AG09309 (cell line): Measurements from ENCODE around the gene TBC1D23.
"Not testable (repeated sequence)": the region's sequence is repeated elsewhere in the genome, so short reads cannot be mapped to it uniquely, and the experiment has no call there.

ENCODE experiments used
- DNase-seq: peaks from one replicate; pipeline ENCODE4 v3.0.0-alpha.2; 2010; ENCODE audit warnings: low read depth
- H3K4me3 ChIP-seq: 2 replicates; pipeline ENCODE4 v1.5.1; 2011; ENCODE audit warnings: mild to moderate bottlenecking, low read depth, low read length, moderate library complexity; ENCODE audit not compliant: control insufficient read depth
- TF ChIP-seq, protein P1 (sequence below): IDR thresholded peaks from 2 replicates; pipeline ENCODE4 v1.5.1; 2011; ENCODE audit warnings: mild to moderate bottlenecking, low read depth, low read length, inconsistent platforms; ENCODE audit not compliant: insufficient read depth, control insufficient read depth; ENCODE audit errors: missing control alignments

The TBC1D23 gene

DNA sequence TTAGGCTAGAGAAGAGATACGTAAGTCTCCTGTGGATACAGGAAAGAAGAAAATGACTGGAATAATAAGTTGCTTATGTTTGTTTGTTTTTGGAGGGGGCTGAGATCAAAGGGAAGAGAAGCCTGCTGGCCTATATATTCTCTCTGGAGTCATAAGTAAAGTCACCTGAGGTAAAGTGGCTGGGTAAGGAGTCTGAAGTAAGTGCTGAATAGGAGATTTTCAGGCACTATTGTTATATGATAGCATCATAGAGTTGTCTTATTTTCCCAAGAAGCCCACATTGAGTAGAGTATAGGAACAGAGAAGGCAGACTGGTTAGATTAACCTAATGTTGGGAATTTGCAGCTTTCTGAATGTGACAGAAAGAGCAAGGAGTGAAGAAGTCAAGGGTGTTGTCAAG is 10.7 kb downstream of the TBC1D23 start:
- DNase-seq: no peak
- TF ChIP-seq, protein P1, sequence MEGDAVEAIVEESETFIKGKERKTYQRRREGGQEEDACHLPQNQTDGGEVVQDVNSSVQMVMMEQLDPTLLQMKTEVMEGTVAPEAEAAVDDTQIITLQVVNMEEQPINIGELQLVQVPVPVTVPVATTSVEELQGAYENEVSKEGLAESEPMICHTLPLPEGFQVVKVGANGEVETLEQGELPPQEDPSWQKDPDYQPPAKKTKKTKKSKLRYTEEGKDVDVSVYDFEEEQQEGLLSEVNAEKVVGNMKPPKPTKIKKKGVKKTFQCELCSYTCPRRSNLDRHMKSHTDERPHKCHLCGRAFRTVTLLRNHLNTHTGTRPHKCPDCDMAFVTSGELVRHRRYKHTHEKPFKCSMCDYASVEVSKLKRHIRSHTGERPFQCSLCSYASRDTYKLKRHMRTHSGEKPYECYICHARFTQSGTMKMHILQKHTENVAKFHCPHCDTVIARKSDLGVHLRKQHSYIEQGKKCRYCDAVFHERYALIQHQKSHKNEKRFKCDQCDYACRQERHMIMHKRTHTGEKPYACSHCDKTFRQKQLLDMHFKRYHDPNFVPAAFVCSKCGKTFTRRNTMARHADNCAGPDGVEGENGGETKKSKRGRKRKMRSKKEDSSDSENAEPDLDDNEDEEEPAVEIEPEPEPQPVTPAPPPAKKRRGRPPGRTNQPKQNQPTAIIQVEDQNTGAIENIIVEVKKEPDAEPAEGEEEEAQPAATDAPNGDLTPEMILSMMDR: no peak
- H3K4me3 ChIP-seq: no peak overlapping the region

DNA sequence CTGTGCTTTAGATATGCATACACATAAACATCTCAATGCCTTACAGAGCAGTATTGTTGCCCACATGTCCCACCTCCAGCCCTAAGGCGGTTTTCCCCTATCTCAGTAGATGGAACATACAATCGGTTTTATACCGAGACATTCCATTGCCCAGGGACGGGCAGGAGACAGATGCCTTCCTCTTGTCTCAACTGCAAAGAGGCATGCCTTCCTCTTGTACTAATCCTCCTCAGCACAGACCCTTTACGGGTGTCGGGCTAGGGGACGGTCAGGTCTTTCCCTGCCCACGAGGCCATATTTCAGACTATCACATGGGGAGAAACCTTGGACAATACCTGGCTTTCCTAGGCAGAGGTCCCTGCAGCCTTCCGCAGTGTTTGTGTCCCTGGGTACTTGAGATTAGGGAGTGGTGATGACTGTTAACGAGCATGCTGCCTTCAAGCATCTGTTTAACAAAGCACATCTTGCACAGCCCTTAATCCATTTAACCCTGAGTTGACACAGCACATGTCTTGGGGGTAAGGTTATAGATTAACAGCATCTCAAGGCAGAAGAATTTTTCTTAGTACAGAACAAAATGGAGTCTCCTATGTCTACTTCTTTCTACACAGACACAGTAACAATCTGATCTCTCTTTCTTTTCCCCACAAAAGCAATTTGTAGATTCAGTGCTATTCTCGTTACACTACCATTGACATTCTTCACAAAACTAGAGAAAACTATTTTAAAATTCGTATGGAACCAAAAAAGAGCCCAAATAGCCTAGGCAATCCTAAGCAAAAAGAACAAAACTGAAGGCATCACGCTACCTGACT is 12.2 kb downstream of the TBC1D23 start:
- not testable (repeated sequence) for H3K4me3 ChIP-seq, DNase-seq

DNA sequence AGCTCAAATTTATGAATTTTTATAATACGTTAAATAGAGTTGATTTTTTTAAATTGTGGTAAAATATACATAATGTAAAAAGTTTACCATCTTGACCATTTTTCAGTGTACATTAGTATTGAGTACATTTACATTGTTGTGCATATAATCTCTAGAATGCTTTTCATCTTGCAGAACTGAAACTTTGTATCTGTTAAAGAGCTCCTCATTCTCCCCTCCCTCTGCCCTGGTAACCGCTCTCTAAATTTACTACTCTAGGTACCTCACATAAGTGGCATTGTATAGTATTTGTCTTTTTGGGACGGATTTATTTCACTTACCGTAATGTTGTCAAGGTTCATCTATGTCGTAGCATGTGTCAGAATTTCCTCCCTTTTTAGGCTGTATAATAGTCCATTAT is 13.6 kb downstream of the TBC1D23 start:
- TF ChIP-seq, protein P1: no peak
- no peak for DNase-seq
- H3K4me3 ChIP-seq: no peak overlapping the region

DNA sequence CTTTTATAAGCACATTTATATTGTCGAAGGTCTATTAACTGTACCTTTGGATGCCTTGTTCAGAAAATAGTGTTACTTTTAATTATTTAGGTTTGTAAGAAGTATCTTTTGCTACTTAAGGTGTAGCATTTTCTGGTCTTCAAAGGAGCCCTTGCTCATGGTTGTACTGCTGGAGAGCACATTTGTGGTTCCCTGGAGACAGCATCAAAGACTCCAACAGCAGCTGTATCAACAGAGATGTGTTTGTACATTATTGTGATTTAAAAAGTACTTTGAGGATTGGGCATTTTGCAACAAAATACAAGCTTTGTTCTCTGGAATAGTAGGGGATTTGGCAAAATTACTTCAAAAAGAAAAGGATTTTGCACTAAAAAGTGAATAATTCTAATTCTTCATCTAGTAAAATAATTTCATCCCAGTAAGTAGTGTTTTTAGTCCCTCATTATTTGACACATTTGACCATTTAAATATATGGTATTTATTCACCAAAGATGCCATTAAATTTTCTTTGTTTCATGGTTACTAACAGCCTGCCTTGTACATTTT is 16.5 kb downstream of the TBC1D23 start:
- TF ChIP-seq, protein P1: no peak
- no peak overlapping the region for H3K4me3 ChIP-seq
- DNase-seq: no peak

DNA sequence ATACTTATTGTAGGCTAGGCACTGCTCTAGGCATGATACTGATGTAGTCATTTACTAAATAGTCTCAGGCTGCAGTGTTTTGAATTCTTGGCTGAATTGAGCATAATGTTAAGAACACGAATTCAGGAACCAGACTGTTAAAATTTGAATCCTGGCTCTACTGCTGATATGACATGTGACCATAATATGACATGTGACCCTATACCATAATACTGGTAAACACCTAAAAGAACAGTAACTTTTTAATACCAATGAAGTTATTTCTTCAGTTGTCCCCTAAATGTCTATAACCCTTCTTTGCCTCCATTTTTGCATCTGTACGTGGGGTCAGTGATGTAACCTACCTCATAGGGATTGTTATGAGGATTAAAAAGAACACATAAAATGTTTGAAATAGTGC is 18.1 kb downstream of the TBC1D23 start:
- no peak for DNase-seq

DNA sequence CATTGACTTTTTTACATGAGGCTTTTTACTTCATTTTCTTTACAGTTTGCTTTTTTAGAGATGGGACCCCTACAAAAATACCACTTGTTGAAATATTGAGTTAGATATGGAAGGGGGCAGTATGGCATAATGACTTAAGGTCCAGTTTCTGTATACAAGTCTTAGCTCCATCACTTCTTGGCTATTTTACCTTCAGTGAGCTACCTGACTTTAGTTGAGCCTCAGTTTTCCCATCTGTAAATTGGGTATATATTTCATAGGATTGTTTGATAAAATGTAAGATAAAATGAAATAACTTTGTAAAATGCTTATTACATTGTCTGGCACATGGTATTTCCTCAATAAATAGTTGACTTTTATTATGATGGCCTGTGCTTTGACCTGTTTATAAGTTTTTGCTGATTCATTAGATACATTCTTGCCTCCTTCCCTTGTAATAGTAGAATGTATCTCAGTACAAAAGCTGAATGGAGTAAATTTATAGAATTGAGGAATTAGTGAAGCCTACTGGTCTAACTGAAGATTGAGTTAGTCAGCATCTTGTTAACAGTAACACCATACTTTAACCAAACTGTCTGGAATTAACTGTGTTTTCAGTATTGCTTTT is 27.6 kb downstream of the TBC1D23 start:
- TF ChIP-seq, protein P1: no peak
- DNase-seq: no peak
- H3K4me3 ChIP-seq: no peak overlapping the region

More for the DNA sequence above, 18.1 kb downstream of the TBC1D23 start:
- no peak overlapping the region for H3K4me3 ChIP-seq
- TF ChIP-seq, protein P1: no peak

DNA sequence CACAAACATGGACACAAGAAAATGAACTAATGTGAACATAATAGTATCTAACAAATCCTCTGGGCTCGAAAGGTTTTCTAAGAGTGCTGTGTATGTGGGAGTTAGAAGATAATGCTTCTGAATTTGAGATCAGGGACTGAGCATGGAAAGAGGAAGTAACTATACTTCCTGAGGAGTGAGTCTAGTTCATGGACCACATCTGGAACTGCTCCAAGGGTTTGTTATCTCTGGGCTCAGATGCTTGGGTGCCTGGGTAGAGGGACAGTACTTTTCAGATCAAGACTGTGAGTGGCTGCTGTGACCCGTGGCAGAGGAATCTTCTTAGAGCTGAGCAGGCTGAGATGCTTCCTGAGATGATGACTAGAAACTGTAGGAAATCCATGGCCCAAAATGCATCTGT is 28.5 kb downstream of the TBC1D23 start:
- H3K4me3 ChIP-seq: no peak overlapping the region
- TF ChIP-seq, protein P1: no peak
- DNase-seq: no peak
